ENCODE results near the gene L1TD1. TPM values are rescaled to one million over a fixed set of nuclear protein-coding genes. Genes with fewer than 3 reads are reported as not detected.
"Not testable (repeated sequence)": the region's sequence is repeated elsewhere in the genome, so short reads cannot be mapped to it uniquely, and the experiment has no call there.

Gene L1TD1
- total and polyA plus RNA-seq, 9 of the 15 experiments (the other 6 are each of a cell fraction or from before 2014, with no cell fraction given): 0.09 TPM; not detected in 8

- TF ChIP-seq, protein P1, sequence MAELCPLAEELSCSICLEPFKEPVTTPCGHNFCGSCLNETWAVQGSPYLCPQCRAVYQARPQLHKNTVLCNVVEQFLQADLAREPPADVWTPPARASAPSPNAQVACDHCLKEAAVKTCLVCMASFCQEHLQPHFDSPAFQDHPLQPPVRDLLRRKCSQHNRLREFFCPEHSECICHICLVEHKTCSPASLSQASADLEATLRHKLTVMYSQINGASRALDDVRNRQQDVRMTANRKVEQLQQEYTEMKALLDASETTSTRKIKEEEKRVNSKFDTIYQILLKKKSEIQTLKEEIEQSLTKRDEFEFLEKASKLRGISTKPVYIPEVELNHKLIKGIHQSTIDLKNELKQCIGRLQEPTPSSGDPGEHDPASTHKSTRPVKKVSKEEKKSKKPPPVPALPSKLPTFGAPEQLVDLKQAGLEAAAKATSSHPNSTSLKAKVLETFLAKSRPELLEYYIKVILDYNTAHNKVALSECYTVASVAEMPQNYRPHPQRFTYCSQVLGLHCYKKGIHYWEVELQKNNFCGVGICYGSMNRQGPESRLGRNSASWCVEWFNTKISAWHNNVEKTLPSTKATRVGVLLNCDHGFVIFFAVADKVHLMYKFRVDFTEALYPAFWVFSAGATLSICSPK (IDR thresholded peaks at IDR 0.05; ENCODE audit: borderline replicate concordance): no peak
- no peak for TF ChIP-seq PCBP1 (IDR thresholded peaks at IDR 0.05; ENCODE audit: low read depth, low read length, poor library complexity, severe bottlenecking)
These were observed 10.3 kb upstream of the L1TD1 start (continued) for GRCh38 chr1:62184336-62184735.

GRCh38 chr1:62185233-62185632 is 9.4 kb upstream of the L1TD1 start:
- H3K4me1 ChIP-seq (replicated peaks in 1 of 2; ENCODE audit: control insufficient read depth in 2 of 2, insufficient read depth in 2 of 2, low read length in 2 of 2); H4K20me1 ChIP-seq (replicated peaks; ENCODE audit: control insufficient read depth, insufficient read depth, low read length); H3K9me3 ChIP-seq (replicated peaks; ENCODE audit: control insufficient read depth, insufficient read depth, low read depth, low read length); POLR2A ChIA-PET; H3K79me2 ChIP-seq (ENCODE audit: control insufficient read depth, insufficient read depth, low read length); H3K9me1 ChIP-seq (ENCODE audit: control insufficient read depth, insufficient read depth, low read length); in situ Hi-C loops (cut with MboI); BruUV-seq (replicated peaks); H3K4me3 ChIP-seq; H3K9ac ChIP-seq (ENCODE audit: insufficient read depth in 1 of 2, low read depth in 2 of 2, low read length in 2 of 2); ATAC-seq; intact Hi-C loops (cut with micrococcal nuclease); H3K36me3 ChIP-seq (ENCODE audit: control insufficient read depth, insufficient read depth, low read length); H3K27me3 ChIP-seq (ENCODE audit: control insufficient read depth in 2 of 2, insufficient read depth in 2 of 2, low read length in 2 of 2); CTCF ChIA-PET (ENCODE audit: low intra/inter-chr PET ratio); DNase-seq (ENCODE audit: extremely low read depth in 1 of 4, low spot score in 3 of 4); H3K27ac ChIP-seq (ENCODE audit: extremely low read depth, low read depth, low read length); FAIRE-seq; H3K4me2 ChIP-seq (ENCODE audit: insufficient read depth, low read length); H2AFZ ChIP-seq (ENCODE audit: low read depth, low read length): not testable (repeated sequence)
- WGBS (ENCODE audit: insufficient coverage, low coverage, missing lambda C conversion rate): 3% methylated on average over 6 of the region's 6 CpGs
